HepG2 (cell line): ENCODE data around the gene HSDL1. TPM values are rescaled to one million over a fixed set of nuclear protein-coding genes. Genes with fewer than 3 reads are reported as not detected.

Experiments used
- AHDC1 ChIP-seq: sonication (generic); formaldehyde crosslinking; IDR thresholded peaks from 2 replicates; pipeline ENCODE4 v1.5.1; 2020; ENCODE audit warnings: mild to moderate bottlenecking, missing genetic modification reagents, borderline replicate concordance
- BRD4 ChIP-seq: sonication (generic); formaldehyde crosslinking; IDR thresholded peaks from 2 replicates; pipeline ENCODE4 v1.4.0; 2020; ENCODE audit warnings: missing genetic modification reagents
- CHD2 ChIP-seq: IDR thresholded peaks from 2 replicates; pipeline ENCODE4 v1.6.1; 2011; ENCODE audit warnings: low read depth, low read length, improper control_type of control experiment
- NCOR1 ChIP-seq: fragments of 200-600 bp; sonication (generic); IDR thresholded peaks from 2 replicates; pipeline ENCODE4 v1.7.0; 2017; ENCODE audit warnings: antibody characterized with exemption, low read length, borderline replicate concordance
- PCBP1 ChIP-seq: fragments of 200-400 bp; formaldehyde crosslinking; IDR thresholded peaks from 2 replicates; pipeline ENCODE4 v1.6.1; 2017; ENCODE audit warnings: mild to moderate bottlenecking, low read depth, low read length, borderline replicate concordance
- RAD21 ChIP-seq: fragments of 450-650 bp; formaldehyde crosslinking; IDR thresholded peaks from 2 replicates; pipeline ENCODE4 v1.5.0; 2020; ENCODE audit warnings: mild to moderate bottlenecking
- RXRA ChIP-seq: sonication (generic); formaldehyde crosslinking; IDR thresholded peaks from 2 replicates; pipeline ENCODE4 v1.5.1; 2020; ENCODE audit warnings: missing genetic modification reagents
- SIN3A ChIP-seq: IDR thresholded peaks from 2 replicates; pipeline ENCODE4 v1.6.1; 2011; ENCODE audit warnings: low read depth, mild to moderate bottlenecking, control low read depth, low read length, borderline replicate concordance
- SOX6 ChIP-seq, 2 experiments: fragments of 450-650 bp in 1 of 2; sonication (generic) in 1 of 2; formaldehyde crosslinking in 1 of 2; IDR thresholded peaks; 2 replicates each; pipeline versions ENCODE4 v1.4.0 to v1.6.1; 2017 to 2020; ENCODE audit warnings: antibody characterized with exemption in 1 of 2, mild to moderate bottlenecking in 1 of 2, missing genetic modification reagents in 1 of 2
- TMF1 ChIP-seq: sonication (generic); formaldehyde crosslinking; IDR thresholded peaks from 2 replicates; pipeline ENCODE4 v1.8.1; 2022; ENCODE audit warnings: low read depth, missing genetic modification reagents
- ZNF17 ChIP-seq: sonication (generic); formaldehyde crosslinking; IDR thresholded peaks from 2 replicates; pipeline ENCODE4 v1.5.0; 2020; ENCODE audit warnings: mild to moderate bottlenecking, missing genetic modification reagents
- ZNF235 ChIP-seq: sonication (generic); formaldehyde crosslinking; IDR thresholded peaks from 2 replicates; pipeline ENCODE4 v1.8.1; 2023; ENCODE audit warnings: mild to moderate bottlenecking, missing genetic modification reagents, borderline replicate concordance
- ZNF746 ChIP-seq: sonication (generic); formaldehyde crosslinking; IDR thresholded peaks from 2 replicates; pipeline ENCODE4 v1.8.0; 2022; ENCODE audit warnings: mild to moderate bottlenecking, missing genetic modification reagents
- polyA plus RNA-seq, 8 experiments: library from polyadenylated mRNA; depleted of rRNA in 3 of 8; stranded (reverse) in 7 of 8; unstranded in 1 of 8; fragments of >200 nt; fragmentation: Illumina TruSeq in 4 of 8; extraction: Trizol in 4 of 8; gene quantifications; 2 replicates each; pipeline versions ENCODE4 v1.2.1 to v1.2.3, GENCODE V29; 2011 to 2016; ENCODE audit warnings: low read depth in 4 of 8, missing spikeins in 1 of 8, mixed read lengths in 1 of 8; ENCODE audit not compliant: insufficient read depth in 1 of 8
- total RNA-seq, 5 experiments: library from RNA; depleted of rRNA; stranded (reverse); fragments of >200 nt; fragmentation: Illumina TruSeq; extraction: Trizol; gene quantifications; 2 replicates each; pipeline ENCODE4 v1.2.3, GENCODE V29; 2016; ENCODE audit warnings: low read depth in 1 of 5
- TF ChIP-seq, protein P1 (sequence below): sonication (generic); formaldehyde crosslinking; IDR thresholded peaks from 2 replicates; pipeline ENCODE4 v1.9.0; 2021; ENCODE audit warnings: mild to moderate bottlenecking, missing genetic modification reagents
- TF ChIP-seq, protein P2 (sequence below): fragments of 450-650 bp; IDR thresholded peaks from 2 replicates; pipeline ENCODE4 v1.6.1; 2016

Gene HSDL1
- total and polyA plus RNA-seq, 2 of the 13 experiments (the other 11 are each of a cell fraction or from before 2014, with no cell fraction given): 49.2 to 49.7 TPM

- TF ChIP-seq SIN3A: no peak
- no peak for TF ChIP-seq ZNF746 (CRISPR knock-in tag)
- peak; percentile 84; the same call in 1 of the 2 replicates for TF ChIP-seq RAD21
- TF ChIP-seq AHDC1 (CRISPR knock-in tag): no peak
- TF ChIP-seq RXRA: no peak
- no peak for TF ChIP-seq NCOR1
- TF ChIP-seq CHD2: no peak
- TF ChIP-seq, protein P1, sequence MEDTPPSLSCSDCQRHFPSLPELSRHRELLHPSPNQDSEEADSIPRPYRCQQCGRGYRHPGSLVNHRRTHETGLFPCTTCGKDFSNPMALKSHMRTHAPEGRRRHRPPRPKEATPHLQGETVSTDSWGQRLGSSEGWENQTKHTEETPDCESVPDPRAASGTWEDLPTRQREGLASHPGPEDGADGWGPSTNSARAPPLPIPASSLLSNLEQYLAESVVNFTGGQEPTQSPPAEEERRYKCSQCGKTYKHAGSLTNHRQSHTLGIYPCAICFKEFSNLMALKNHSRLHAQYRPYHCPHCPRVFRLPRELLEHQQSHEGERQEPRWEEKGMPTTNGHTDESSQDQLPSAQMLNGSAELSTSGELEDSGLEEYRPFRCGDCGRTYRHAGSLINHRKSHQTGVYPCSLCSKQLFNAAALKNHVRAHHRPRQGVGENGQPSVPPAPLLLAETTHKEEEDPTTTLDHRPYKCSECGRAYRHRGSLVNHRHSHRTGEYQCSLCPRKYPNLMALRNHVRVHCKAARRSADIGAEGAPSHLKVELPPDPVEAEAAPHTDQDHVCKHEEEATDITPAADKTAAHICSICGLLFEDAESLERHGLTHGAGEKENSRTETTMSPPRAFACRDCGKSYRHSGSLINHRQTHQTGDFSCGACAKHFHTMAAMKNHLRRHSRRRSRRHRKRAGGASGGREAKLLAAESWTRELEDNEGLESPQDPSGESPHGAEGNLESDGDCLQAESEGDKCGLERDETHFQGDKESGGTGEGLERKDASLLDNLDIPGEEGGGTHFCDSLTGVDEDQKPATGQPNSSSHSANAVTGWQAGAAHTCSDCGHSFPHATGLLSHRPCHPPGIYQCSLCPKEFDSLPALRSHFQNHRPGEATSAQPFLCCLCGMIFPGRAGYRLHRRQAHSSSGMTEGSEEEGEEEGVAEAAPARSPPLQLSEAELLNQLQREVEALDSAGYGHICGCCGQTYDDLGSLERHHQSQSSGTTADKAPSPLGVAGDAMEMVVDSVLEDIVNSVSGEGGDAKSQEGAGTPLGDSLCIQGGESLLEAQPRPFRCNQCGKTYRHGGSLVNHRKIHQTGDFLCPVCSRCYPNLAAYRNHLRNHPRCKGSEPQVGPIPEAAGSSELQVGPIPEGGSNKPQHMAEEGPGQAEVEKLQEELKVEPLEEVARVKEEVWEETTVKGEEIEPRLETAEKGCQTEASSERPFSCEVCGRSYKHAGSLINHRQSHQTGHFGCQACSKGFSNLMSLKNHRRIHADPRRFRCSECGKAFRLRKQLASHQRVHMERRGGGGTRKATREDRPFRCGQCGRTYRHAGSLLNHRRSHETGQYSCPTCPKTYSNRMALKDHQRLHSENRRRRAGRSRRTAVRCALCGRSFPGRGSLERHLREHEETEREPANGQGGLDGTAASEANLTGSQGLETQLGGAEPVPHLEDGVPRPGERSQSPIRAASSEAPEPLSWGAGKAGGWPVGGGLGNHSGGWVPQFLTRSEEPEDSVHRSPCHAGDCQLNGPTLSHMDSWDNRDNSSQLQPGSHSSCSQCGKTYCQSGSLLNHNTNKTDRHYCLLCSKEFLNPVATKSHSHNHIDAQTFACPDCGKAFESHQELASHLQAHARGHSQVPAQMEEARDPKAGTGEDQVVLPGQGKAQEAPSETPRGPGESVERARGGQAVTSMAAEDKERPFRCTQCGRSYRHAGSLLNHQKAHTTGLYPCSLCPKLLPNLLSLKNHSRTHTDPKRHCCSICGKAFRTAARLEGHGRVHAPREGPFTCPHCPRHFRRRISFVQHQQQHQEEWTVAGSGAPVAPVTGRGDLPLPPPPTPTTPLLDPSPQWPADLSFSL (CRISPR knock-in tag): no peak
- TF ChIP-seq SOX6 (IDR thresholded peaks at IDR 0.05): no peak
- peak; percentile 46 for TF ChIP-seq SOX6 (CRISPR knock-in tag; IDR thresholded peaks at IDR 0.05)
- TF ChIP-seq ZNF17 (CRISPR knock-in tag): no peak
- TF ChIP-seq BRD4 (CRISPR knock-in tag): 0 out of 2 replicates have a peak, but pooled peaks have one; percentile 43
- no peak for TF ChIP-seq ZNF235 (CRISPR knock-in tag)
- no peak for TF ChIP-seq TMF1 (CRISPR knock-in tag)
- TF ChIP-seq, protein P2, sequence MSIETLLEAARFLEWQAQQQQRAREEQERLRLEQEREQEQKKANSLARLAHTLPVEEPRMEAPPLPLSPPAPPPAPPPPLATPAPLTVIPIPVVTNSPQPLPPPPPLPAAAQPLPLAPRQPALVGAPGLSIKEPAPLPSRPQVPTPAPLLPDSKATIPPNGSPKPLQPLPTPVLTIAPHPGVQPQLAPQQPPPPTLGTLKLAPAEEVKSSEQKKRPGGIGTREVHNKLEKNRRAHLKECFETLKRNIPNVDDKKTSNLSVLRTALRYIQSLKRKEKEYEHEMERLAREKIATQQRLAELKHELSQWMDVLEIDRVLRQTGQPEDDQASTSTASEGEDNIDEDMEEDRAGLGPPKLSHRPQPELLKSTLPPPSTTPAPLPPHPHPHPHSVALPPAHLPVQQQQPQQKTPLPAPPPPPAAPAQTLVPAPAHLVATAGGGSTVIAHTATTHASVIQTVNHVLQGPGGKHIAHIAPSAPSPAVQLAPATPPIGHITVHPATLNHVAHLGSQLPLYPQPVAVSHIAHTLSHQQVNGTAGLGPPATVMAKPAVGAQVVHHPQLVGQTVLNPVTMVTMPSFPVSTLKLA: peak; percentile 55; the same call in 1 of the 2 replicates
- TF ChIP-seq PCBP1: no peak
Observed at GRCh38 chr16:84141143-84141670, 3.8 kb downstream of the HSDL1 start (continued).
